Fibroblast of lung (primary cell): ENCODE data around the gene LYZL4. TPM values are rescaled to one million over a fixed set of nuclear protein-coding genes. Genes with fewer than 3 reads are reported as not detected.

Experiments
- DNase-seq, 2 donors: peaks; one replicate each; pipeline versions ENCODE4 v3.0.0 to v3.0.0-alpha.2; 2010; ENCODE audit warnings: low read depth in 2 of 2
- H2AFZ ChIP-seq: 2 replicates; pipeline ENCODE4 v1.5.1; 2012; ENCODE audit warnings: low read length, control low read depth, inconsistent platforms
- H3K27ac ChIP-seq: 2 replicates; pipeline ENCODE4 v1.5.1; 2011; ENCODE audit warnings: low read length, control low read depth; ENCODE audit not compliant: insufficient read depth
- H3K27me3 ChIP-seq: 2 replicates; pipeline ENCODE4 v1.5.1; 2011; ENCODE audit warnings: mild to moderate bottlenecking, low read length; ENCODE audit not compliant: control insufficient read depth, insufficient read depth
- H3K36me3 ChIP-seq: 2 replicates; pipeline ENCODE4 v1.5.1; 2011; ENCODE audit warnings: low read length; ENCODE audit not compliant: control insufficient read depth, insufficient read depth
- H3K4me1 ChIP-seq: 2 replicates; pipeline ENCODE4 v1.5.1; 2011; ENCODE audit warnings: low read length; ENCODE audit not compliant: control insufficient read depth, insufficient read depth; ENCODE audit errors: extremely low read depth
- H3K4me2 ChIP-seq: 2 replicates; pipeline ENCODE4 v1.5.1; 2011; ENCODE audit warnings: low read length, control low read depth; ENCODE audit not compliant: insufficient read depth; ENCODE audit errors: extremely low read depth
- H3K4me3 ChIP-seq, 4 experiments: fragments of 200-600 bp in 1 of 4; sonication (generic) in 1 of 4; replicated peaks in 1 of 4; 2 replicates each; pipeline ENCODE4 v1.5.1; 2011 to 2016; ENCODE audit warnings: low read length in 4 of 4, low read depth in 3 of 4, mild to moderate bottlenecking in 3 of 4, control low read depth in 2 of 4, inconsistent platforms in 1 of 4, mixed read lengths in 1 of 4; ENCODE audit not compliant: insufficient read depth in 1 of 4; ENCODE audit errors: control extremely low read depth in 1 of 4
- H3K79me2 ChIP-seq: 2 replicates; pipeline ENCODE4 v1.5.1; 2012; ENCODE audit warnings: mild to moderate bottlenecking, low read length, inconsistent platforms; ENCODE audit not compliant: control insufficient read depth, insufficient read depth
- H3K9ac ChIP-seq: 2 replicates; pipeline ENCODE4 v1.5.1; 2011; ENCODE audit warnings: mild to moderate bottlenecking, low read length, control low read depth; ENCODE audit not compliant: insufficient read depth
- H3K9me3 ChIP-seq: 2 replicates; pipeline ENCODE4 v1.5.1; 2012; ENCODE audit warnings: low read depth, low read length; ENCODE audit not compliant: control insufficient read depth, insufficient read depth
- H4K20me1 ChIP-seq: 2 replicates; pipeline ENCODE4 v1.5.1; 2011; ENCODE audit warnings: low read length; ENCODE audit not compliant: control insufficient read depth, insufficient read depth; ENCODE audit errors: extremely low read depth
- EZH2 ChIP-seq: IDR thresholded peaks from 2 replicates; pipeline ENCODE4 v1.5.1; 2012; ENCODE audit warnings: low read length, control low read depth, mild to moderate bottlenecking; ENCODE audit errors: missing control alignments
- polyA plus RNA-seq, 2 donors: library from polyadenylated mRNA; depleted of rRNA in 1 of 2; stranded (reverse) in 1 of 2; unstranded in 1 of 2; fragments of >200 nt; gene quantifications; 2 replicates each; pipeline ENCODE4 v1.2.1, GENCODE V29; 2011 to 2012; ENCODE audit warnings: missing spikeins in 1 of 2
- total RNA-seq: library from RNA; depleted of rRNA; stranded (reverse); fragments of >200 nt; gene quantifications from 2 replicates; pipeline ENCODE4 v1.2.1, GENCODE V29; 2014
- TF ChIP-seq, protein P1 (sequence below), 2 donors: IDR thresholded peaks in 1 of 2; conservative IDR thresholded peaks in 1 of 2; 1 replicate in 1 of 2; 2 replicates in 1 of 2; pipeline ENCODE4 v1.5.1; 2011 to 2012; ENCODE audit warnings: low read length in 2 of 2, control low read depth in 1 of 2, inconsistent platforms in 1 of 2, low read depth in 1 of 2, mild to moderate bottlenecking in 1 of 2

LYZL4 gene
- total and polyA plus RNA-seq, 2 donors (not counting 1 experiment from before 2014, with no cell fraction given) = not detected

DNA sequence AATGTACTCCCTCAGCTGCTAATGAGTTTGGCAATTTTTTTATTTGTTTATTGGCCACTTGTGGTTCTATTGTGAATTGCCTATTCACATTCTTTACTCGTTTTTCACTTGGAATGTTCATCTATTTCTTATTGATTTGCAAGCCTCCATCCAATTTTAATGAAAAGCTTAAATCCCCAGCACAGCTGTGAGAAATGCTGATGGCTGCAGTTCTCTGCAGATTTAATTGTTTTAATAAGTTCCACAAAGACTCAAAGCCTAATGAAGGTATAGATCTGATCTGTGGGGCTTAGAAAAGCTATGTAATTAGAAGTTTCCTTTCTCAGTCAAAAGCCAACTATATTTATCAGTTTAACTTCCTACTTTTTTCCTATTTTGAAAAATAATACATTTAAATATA is 41.5 kb downstream of the LYZL4 start:
- DNase-seq = no peak
- Histone ChIP-seq H3K4me1 (no peaks in the 10 kb centered on the region), H3K36me3 (no peaks in the 10 kb centered on the region), H2AFZ (no peak overlapping the region), H3K79me2 (no peaks in the 10 kb centered on the region), H3K9me3 (no peaks in the 10 kb centered on the region), H3K27ac (no peak overlapping the region), H3K27me3 (no peaks in the 10 kb centered on the region), H4K20me1 (no peaks in the 10 kb centered on the region), H3K4me2 (no peak overlapping the region), H3K4me3 (no peak overlapping the region), H3K9ac (no peak overlapping the region)
- TF ChIP-seq EZH2 = no peak
- TF ChIP-seq, protein P1, sequence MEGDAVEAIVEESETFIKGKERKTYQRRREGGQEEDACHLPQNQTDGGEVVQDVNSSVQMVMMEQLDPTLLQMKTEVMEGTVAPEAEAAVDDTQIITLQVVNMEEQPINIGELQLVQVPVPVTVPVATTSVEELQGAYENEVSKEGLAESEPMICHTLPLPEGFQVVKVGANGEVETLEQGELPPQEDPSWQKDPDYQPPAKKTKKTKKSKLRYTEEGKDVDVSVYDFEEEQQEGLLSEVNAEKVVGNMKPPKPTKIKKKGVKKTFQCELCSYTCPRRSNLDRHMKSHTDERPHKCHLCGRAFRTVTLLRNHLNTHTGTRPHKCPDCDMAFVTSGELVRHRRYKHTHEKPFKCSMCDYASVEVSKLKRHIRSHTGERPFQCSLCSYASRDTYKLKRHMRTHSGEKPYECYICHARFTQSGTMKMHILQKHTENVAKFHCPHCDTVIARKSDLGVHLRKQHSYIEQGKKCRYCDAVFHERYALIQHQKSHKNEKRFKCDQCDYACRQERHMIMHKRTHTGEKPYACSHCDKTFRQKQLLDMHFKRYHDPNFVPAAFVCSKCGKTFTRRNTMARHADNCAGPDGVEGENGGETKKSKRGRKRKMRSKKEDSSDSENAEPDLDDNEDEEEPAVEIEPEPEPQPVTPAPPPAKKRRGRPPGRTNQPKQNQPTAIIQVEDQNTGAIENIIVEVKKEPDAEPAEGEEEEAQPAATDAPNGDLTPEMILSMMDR (conservative IDR thresholded peaks at IDR 0.05 in 1 of 2, IDR thresholded peaks at IDR 0.05 in 1 of 2; ENCODE audit: low read depth in 1 of 2, low read length in 2 of 2) = no peak

DNA sequence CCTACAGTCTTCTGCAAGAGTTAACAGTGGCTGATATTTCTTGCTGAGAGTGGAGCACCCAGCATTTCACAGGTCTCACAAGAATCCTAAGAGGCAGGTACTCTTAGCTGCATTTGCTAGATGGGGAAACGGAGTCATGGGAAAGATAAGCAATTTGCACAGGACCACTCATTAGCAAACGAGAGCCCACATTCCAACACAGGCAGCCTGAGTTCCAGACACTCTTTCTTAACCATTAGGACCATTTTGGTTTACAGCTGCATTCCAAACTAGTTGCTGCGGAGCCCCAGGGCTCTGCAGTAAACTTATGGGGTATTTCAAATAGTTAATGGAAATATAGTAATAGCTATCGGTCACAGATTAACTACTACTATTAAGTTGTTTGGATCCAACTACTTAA is 42.5 kb downstream of the LYZL4 start:
- H2AFZ ChIP-seq = no peak overlapping the region
- no peaks in the 10 kb centered on the region for H4K20me1 ChIP-seq
- no peak overlapping the region for H3K4me2 ChIP-seq
- H3K79me2 ChIP-seq = no peaks in the 10 kb centered on the region
- no peak overlapping the region for H3K9ac ChIP-seq
- H3K27ac ChIP-seq = no peak overlapping the region
- no peaks in the 10 kb centered on the region for H3K27me3 ChIP-seq
- TF ChIP-seq, protein P1 (conservative IDR thresholded peaks at IDR 0.05 in 1 of 2, IDR thresholded peaks at IDR 0.05 in 1 of 2; ENCODE audit: low read depth in 1 of 2, low read length in 2 of 2) = no peak
- TF ChIP-seq EZH2 = no peak
- H3K4me3 ChIP-seq = no peak overlapping the region
- H3K9me3 ChIP-seq = no peaks in the 10 kb centered on the region
- no peak for DNase-seq
- no peaks in the 10 kb centered on the region for H3K36me3 ChIP-seq
- H3K4me1 ChIP-seq = no peaks in the 10 kb centered on the region

DNA sequence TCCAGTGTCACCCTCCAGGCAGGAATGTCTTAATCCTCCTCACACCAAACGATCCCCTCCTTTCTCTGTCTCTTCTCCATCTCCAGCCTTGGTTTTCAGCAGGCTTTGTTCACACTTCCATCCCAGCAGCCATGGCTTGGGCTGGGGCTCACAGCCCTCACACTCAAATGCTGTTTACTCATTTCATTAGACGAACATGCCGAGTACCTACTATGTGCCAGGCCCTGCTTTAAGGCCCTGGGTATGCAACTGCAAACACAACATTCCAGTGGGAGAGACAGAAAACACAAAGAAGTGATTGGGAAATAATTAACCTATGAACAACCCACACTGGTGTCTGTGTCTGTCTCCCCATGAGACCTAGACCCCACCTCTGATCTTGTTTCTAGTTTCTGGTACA is 43.9 kb downstream of the LYZL4 start:
- Histone ChIP-seq H2AFZ (no peak overlapping the region), H3K27ac (no peak overlapping the region)

More for the DNA sequence above, 43.9 kb downstream of the LYZL4 start:
- TF ChIP-seq, protein P1 (conservative IDR thresholded peaks at IDR 0.05 in 1 of 2, IDR thresholded peaks at IDR 0.05 in 1 of 2; ENCODE audit: low read depth in 1 of 2, low read length in 2 of 2) = no peak
- TF ChIP-seq EZH2 = no peak
- Histone ChIP-seq H3K4me3 (no peak overlapping the region), H3K27me3 (no peaks in the 10 kb centered on the region), H3K4me2 (no peak overlapping the region), H3K79me2 (no peaks in the 10 kb centered on the region), H4K20me1 (no peaks in the 10 kb centered on the region), H3K9me3 (no peaks in the 10 kb centered on the region), H3K4me1 (no peaks in the 10 kb centered on the region), H3K9ac (no peak overlapping the region), H3K36me3 (no peaks in the 10 kb centered on the region)
- DNase-seq = no peak
